ENCODE results near the gene HSP90B1.

HSP90B1 gene

GRCh38 chr12:103903993-103904392 lies 26.2 kb upstream of the HSP90B1 start:
- H3K27ac ChIP-seq (ENCODE audit: extremely low read depth, low read depth, low read length): no peak overlapping the region
- TF ChIP-seq ZNF777 (tag by site-specific recombination; IDR thresholded peaks at IDR 0.05; ENCODE audit: borderline replicate concordance) (no peak), ZNF791 (tag by site-specific recombination; IDR thresholded peaks at IDR 0.05) (no peak)
- no peaks in the 10 kb centered on the region for H3K4me1 ChIP-seq (ENCODE audit: control insufficient read depth, insufficient read depth, low read length)
- no peak overlapping the region for H3K4me3 ChIP-seq (ENCODE audit: low read depth, low read length)
- H3K9me3 ChIP-seq (ENCODE audit: control insufficient read depth, insufficient read depth, low read depth, low read length): no peaks in the 10 kb centered on the region
- no peaks in the 10 kb centered on the region for H3K36me3 ChIP-seq (ENCODE audit: control insufficient read depth in 2 of 2, insufficient read depth in 1 of 2, low read length in 2 of 2)
- ChIA-PET CTCF (no interaction called here), POLR2A (interaction anchor here (0.7 kb wide), 1 partner anchor 26 kb away, joined by 3 read pairs; the partner anchor contains the start of gene HSP90B1)

GRCh38 chr12:103905730-103906349 lies 24.4 kb upstream of the HSP90B1 start:
- Histone ChIP-seq H3K27ac (ENCODE audit: extremely low read depth, low read depth, low read length) (no peak overlapping the region), H3K9me3 (ENCODE audit: control insufficient read depth, insufficient read depth, low read depth, low read length) (no peaks in the 10 kb centered on the region), H3K36me3 (ENCODE audit: control insufficient read depth in 2 of 2, insufficient read depth in 1 of 2, low read length in 2 of 2) (no peaks in the 10 kb centered on the region), H3K4me3 (ENCODE audit: low read depth, low read length) (no peak overlapping the region), H3K4me1 (ENCODE audit: control insufficient read depth, insufficient read depth, low read length) (no peaks in the 10 kb centered on the region)
- ChIA-PET CTCF (interaction anchor here (0.7 kb wide), 1 partner anchor 151 kb away, joined by 4 read pairs; no protein-coding TSS in a partner anchor), POLR2A (no interaction called here)
- TF ChIP-seq ZFHX2 (tag by site-specific recombination; conservative IDR thresholded peaks at IDR 0.05) (peak; percentile 82), ZNF488 (tag by site-specific recombination; IDR thresholded peaks at IDR 0.05) (0 out of 2 replicates have a peak, but pooled peaks have one; percentile 18), ZNF311 (tag by site-specific recombination; IDR thresholded peaks at IDR 0.05; ENCODE audit: borderline replicate concordance) (0 out of 2 replicates have a peak, but pooled peaks have one; percentile 58), ZSCAN18 (tag by site-specific recombination; IDR thresholded peaks at IDR 0.05) (0 out of 2 replicates have a peak, but pooled peaks have one; percentile 57), SP2 (tag by site-specific recombination; IDR thresholded peaks at IDR 0.05) (peak; percentile 9; the same call in 1 of the 2 replicates), ZNF610 (tag by site-specific recombination; IDR thresholded peaks at IDR 0.05; ENCODE audit: borderline replicate concordance) (no peak), AEBP2 (tag by site-specific recombination; IDR thresholded peaks at IDR 0.05; ENCODE audit: borderline replicate concordance) (no peak), EGR2 (tag by site-specific recombination; IDR thresholded peaks at IDR 0.05; ENCODE audit: low read depth) (peak; percentile 76; the same call in 1 of the 2 replicates), ZNF366 (tag by site-specific recombination; conservative IDR thresholded peaks at IDR 0.05) (peak; percentile 98), YY2 (tag by site-specific recombination; IDR thresholded peaks at IDR 0.05) (peak; percentile 43; the same call in 1 of the 2 replicates), OVOL3 (tag by site-specific recombination; IDR thresholded peaks at IDR 0.05) (no peak), ZNF362 (tag by site-specific recombination; IDR thresholded peaks at IDR 0.05) (no peak), ZNF561 (tag by site-specific recombination; IDR thresholded peaks at IDR 0.05; ENCODE audit: borderline replicate concordance) (no peak)

GRCh38 chr12:103908246-103908541 lies 22.0 kb upstream of the HSP90B1 start:
- ChIA-PET CTCF (no interaction called here), POLR2A (interaction anchor here (0.9 kb wide), 1 partner anchor 21 kb away, joined by 3 read pairs; the partner anchor contains the start of gene HSP90B1)
- no peak for TF ChIP-seq FEZF1 (tag by site-specific recombination; IDR thresholded peaks at IDR 0.05)
- TF ChIP-seq AEBP2 (tag by site-specific recombination; IDR thresholded peaks at IDR 0.05; ENCODE audit: borderline replicate concordance): no peak
- TF ChIP-seq SP7 (tag by site-specific recombination; IDR thresholded peaks at IDR 0.05): no peak
- TF ChIP-seq ZBTB17 (tag by site-specific recombination; IDR thresholded peaks at IDR 0.05): no peak
- TF ChIP-seq ZNF585B (tag by site-specific recombination; IDR thresholded peaks at IDR 0.05): no peak
- TF ChIP-seq ZNF555 (tag by site-specific recombination; conservative IDR thresholded peaks at IDR 0.05): no peak
- TF ChIP-seq ZNF830 (tag by site-specific recombination; IDR thresholded peaks at IDR 0.05; ENCODE audit: low read depth): no peak
- TF ChIP-seq ZIC2 (tag by site-specific recombination; IDR thresholded peaks at IDR 0.05): no peak
- TF ChIP-seq IKZF3 (tag by site-specific recombination; IDR thresholded peaks at IDR 0.05): no peak

More at GRCh38 chr12:103908246-103908541, 22.0 kb upstream of the HSP90B1 start:
- no peak overlapping the region for H3K27ac ChIP-seq (ENCODE audit: extremely low read depth, low read depth, low read length)
- no peaks in the 10 kb centered on the region for H3K36me3 ChIP-seq (ENCODE audit: control insufficient read depth in 2 of 2, insufficient read depth in 1 of 2, low read length in 2 of 2)
- 0 out of 2 replicates have a peak, but pooled peaks cover 2% of the 10 kb centered on the region for H3K4me1 ChIP-seq (ENCODE audit: control insufficient read depth, insufficient read depth, low read length)
- no peak overlapping the region for H3K4me3 ChIP-seq (ENCODE audit: low read depth, low read length)
- H3K9me3 ChIP-seq (ENCODE audit: control insufficient read depth, insufficient read depth, low read depth, low read length): no peaks in the 10 kb centered on the region
